Suppressor macrophage (primary cell): Measurements from ENCODE around the gene CCDC184.
"Not testable (repeated sequence)": the region's sequence is repeated elsewhere in the genome, so short reads cannot be mapped to it uniquely, and the experiment has no call there.

ENCODE experiments used
- DNase-seq, 4 experiments: peaks; one replicate each; pipeline ENCODE4 v3.0.0-alpha.2; 2020 to 2022
- total RNA-seq, 17 experiments: gene quantifications; one replicate each; lab custom pipeline; 2026; ENCODE audit warnings: mixed read lengths in 6 of 17, inconsistent platforms in 3 of 17; lab: John Stamatoyannopoulos, UW

The CCDC184 gene
- 0 to 0.44 (median 0) reads per million in 17 experiments for total RNA-seq

DNA sequence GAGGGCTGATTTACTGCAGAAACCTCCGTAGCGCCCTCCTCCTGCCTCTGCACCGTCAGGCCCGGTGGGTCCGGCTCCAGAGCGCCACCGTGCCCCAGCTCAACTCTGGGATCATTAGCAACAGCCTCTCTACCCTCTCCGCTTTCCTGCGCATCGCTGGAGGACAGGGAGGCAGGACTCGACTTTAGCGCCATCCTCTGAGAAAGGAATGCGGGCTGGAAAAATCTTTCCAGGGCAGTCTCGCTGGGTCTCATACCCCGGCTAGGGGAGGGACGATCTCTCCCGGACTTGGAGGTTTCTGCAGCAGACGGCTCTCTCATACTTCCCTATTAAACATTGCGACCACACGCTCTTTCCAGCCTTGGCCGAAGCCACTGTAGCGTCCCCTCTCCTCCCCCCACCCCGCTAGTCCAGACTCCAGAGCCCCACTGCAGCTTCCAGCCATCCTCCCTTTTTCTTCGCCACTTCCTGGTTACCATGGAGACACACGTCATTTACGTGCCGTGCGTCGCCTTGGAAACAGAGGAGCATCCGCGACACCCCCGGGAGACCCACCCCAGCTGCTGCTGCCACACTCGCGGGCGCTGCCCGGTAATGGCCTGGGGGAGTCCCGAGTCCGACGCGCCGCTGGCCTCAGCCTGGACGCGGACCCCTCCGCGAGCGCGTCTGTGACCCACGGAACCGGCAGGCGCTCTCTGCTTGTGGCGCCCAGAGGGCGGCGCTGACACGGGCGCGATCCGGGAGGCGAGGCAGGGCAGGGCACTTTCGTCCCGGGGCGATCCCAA, at the start of gene CCDC184:
Gene CCDC184 (plus strand): TSS at position 554 of the 785 bp plus-strand sequence. CDS start 479 bp downstream, outside the sequence.
- peak; percentile 37 to 70 (median 51) for DNase-seq

DNA sequence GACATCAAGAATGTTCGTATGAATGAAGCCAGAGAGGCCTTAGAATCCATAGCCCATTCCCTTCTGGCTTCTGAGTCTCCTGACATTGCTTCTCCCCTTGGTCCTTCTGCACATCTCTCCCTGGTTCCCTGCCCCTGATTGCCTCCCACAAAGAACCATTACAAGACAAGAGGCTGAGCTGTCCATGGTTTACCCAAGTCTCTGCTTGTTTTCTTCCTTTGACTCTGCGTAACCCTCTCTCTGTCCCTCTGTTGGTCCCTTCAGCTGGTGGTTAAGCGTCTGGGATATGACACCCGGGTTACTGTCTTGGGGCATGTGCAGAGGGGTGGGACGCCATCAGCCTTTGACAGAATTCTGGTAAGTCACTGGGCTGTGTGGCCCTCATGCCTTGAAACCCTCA, 48.4 kb upstream of the CCDC184 start:
- no peak for DNase-seq

GRCh38 chr12:48142818-48143674, 40.4 kb upstream of the CCDC184 start:
- no peak for DNase-seq

DNA sequence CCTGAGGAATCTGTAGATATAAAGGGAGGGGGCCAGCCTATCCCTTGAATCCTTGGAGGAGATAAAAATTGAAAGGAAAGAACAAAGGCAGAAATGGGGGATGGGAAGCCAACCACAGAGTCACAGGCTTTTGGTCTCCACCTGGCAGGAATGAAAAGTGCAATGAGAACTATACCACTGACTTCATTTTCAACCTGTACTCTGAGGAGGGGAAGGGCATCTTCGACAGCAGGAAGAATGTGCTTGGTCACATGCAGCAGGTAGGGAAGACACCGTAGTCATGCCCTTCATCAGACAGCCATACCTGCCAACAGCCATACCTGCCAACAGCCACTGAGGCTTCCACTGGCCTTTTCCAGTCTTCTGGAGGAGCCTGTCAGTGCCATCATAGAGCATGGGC, 39.5 kb upstream of the CCDC184 start:
- no peak for DNase-seq

- no peak for DNase-seq
Measured at GRCh38 chr12:48145981-48146380, 37.5 kb upstream of the CCDC184 start.

DNA sequence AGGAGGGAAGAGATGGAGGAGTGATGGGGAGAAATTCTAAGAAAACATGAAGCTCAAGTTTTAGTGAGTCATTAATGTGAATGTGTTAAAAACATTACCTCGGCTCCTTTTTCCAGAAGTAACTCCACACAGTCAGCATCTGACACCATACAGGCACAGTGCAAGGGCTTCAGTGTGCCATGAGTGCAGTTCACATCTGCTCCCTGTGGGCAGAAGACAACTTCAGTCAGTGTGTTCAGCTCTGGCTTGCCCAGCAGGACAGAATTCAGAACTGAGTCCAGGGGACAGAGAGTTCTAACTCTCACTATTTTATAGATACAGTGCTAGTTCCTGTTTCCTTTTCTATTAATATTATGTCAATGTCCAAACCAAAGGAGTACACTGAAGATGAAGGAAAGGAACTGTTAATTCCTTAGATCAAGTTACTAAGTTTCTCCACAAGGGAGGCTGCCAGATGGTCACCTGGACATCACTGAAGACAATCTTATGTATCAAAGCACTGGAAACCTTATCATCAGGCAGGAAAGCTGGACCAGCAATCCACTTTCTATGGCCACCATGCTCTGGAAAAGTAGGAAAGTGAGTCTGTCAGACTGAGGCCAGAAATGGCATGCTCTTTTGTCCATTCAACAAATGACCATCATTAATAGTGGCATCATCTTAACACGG, 32.2 kb upstream of the CCDC184 start:
- peak in 3 of 4 experiments; percentile 5 to 6 (median 5) for DNase-seq

DNA sequence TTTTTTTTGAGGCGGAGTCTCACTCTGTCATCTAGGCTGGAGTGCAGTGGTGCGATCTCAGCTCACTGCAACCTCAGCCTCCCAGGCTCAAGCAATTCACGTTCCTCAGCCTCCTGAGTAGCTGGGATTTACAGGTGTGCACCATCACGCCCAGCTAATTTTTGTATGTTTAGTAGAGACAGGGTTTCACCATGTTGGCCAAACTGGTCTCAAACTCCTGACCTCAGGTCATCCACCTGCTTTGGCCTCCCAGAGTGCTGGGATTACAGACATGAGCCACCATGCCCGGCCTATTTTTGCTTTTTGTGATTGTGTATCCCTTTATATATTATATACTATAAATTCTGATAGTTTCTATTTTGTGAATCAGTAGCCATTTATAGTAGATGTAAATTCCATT, 27.7 kb upstream of the CCDC184 start:
- DNase-seq, result not testable (repeated sequence)

DNA sequence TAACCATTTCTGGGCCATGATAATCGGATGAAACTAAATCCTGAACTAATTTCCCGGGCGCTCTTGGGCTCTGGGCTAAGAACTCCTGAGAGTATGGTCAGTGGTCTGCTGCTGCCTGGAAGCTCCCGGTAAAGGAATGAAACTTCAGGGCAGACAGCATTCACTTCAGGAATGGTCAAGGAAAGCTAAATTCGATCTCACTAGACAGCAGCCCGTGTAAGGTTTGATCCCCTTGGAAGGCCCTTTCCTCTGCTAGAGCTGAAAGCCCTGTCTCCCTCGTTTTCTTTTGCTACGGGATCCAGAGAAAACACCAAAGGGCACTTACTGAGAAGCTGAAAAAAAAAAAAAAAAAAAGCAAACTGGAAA, 26.8 kb upstream of the CCDC184 start:
- DNase-seq, result no peak

DNA sequence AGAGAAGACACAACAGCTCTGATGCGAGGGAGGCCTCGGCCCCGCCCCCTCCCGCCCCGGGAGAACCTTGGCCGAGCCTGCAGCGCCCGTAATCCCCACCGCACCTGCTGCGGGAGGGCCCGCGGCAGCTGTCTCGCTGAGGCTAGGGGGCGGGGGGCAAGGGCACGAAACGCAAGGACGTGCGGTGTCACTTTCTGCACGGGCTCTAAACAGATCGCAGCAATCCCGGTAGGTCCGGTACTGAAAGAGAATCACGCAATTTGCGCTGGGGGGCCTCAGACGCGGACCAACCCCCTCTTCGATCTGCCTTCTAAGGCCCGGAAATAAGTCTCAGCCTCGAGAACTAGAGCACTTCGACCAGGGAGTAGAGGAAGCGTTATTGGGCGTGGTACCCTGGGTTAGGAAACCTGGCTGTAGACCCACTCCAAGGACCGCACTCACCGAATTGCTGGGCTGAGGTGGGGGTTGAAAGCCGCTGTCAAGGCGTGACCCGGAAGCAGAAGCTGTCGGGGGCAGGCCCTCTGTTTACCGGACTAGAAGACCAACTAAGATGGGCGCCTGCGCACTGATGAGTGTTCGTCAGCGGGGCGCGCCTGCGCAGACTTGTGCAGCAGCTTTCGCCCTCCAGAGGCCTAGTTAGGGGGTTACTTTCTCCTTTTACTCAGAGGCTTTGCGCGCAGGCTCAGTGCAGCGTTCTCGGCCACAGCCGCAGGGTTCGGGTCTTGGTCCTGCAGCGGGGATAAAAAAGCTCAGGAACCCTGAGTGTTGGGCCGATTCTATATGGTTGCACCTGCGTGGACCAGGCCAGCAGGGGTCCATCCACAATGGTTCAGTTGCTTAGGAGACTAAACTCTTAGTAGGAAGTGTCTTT, 26.2 kb upstream of the CCDC184 start, which contains the start of gene ASB8:
Gene ASB8 (minus strand): TSS at position 498 of the 871 bp plus-strand sequence. CDS start 4,019 bp downstream, outside the sequence.
- peak; percentile 98 to 99 (median 99) for DNase-seq

- DNase-seq, result no peak
Measured at GRCh38 chr12:48157889-48158370, 25.5 kb upstream of the CCDC184 start.

GRCh38 chr12:48160046-48160445, 23.4 kb upstream of the CCDC184 start:
- peak in 1 of 4 experiments; percentile 3 for DNase-seq

- DNase-seq, result peak in 3 of 4 experiments; percentile 7 to 19 (median 16)
Measured at GRCh38 chr12:48160807-48161206, 22.6 kb upstream of the CCDC184 start.

DNA sequence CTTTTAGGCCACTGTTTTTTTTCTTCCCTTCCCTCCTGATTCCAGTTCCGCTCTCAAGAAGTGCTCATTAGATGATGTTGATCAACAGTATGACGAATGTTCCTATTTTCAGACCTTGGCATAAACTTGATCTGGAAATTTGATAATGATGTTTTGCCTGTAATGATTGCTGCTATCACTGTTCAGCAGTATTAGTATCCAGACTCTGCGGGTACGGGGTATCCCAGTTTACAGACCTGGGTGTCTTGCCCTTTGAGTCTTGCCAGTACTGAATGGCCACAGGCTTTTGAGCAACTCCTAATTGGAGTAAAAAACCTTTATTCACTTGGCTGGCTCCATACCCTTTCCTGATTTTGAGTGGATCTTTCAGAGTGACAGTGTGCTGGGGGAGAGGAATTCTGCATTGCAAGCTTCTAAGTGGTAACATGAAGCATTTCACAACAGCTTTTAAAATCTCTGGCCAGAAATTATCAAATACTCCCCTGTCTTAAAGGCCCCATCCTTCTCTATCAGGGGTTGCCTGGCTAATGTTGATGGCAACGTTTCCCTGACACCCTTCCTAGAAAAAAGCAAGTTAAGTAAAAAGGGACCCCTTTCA, 20.2 kb upstream of the CCDC184 start:
- DNase-seq, result no peak

GRCh38 chr12:48164451-48164850, 19.0 kb upstream of the CCDC184 start:
- DNase-seq, result no peak

GRCh38 chr12:48165089-48165981, 18.1 kb upstream of the CCDC184 start:
- peak; percentile 46 to 81 (median 56) for DNase-seq

GRCh38 chr12:48169011-48169410, 14.4 kb upstream of the CCDC184 start:
- DNase-seq, result no peak

- no peak for DNase-seq
Measured at GRCh38 chr12:48175613-48176416, 7.6 kb upstream of the CCDC184 start.

- no peak for DNase-seq
Measured at GRCh38 chr12:48176417-48176751, 7.1 kb upstream of the CCDC184 start.

DNA sequence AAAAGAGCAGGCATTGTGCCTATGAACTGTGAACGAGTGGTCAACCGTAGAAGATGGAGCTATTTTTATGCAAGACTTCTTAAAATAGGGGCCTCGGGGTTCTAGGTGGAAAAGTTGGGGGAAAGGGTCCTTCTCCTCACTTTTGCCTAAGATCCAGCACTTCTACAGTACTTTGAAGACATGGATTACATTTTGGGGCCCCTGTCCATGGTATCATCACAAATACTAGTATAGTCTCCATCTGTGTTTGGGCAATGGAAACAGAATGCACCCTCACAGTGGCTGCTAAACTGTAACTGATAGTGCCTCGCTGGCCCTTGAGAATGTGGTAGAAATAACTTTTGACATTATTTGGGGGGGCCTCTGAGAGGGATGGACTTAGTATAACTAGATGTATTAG, 5.5 kb upstream of the CCDC184 start:
- DNase-seq, result no peak
